IMR-90 (cell line): Measurements from ENCODE around the gene ACADL. TPM values are rescaled to one million over a fixed set of nuclear protein-coding genes. Genes with fewer than 3 reads are reported as not detected.
A peak's percentile ranks its signal among the peaks of the same experiment; 100 is the strongest.

Source experiments
- ATAC-seq: fragments of 200-7000 bp; cut with Tn5 transposase; 2 replicates; pipeline ENCODE4 v1.9.1; 2020; ENCODE audit warnings: low read depth, mild to moderate bottlenecking, moderate library complexity
- Bru-seq: library from RNA; stranded (reverse); fragments of 400-500 nt; gene quantifications from one replicate; lab custom pipeline; 2021; lab: Mats Ljungman, UMichigan
- BruChase-seq, 2 experiments: library from RNA; stranded (reverse); fragments of 400-500 nt; gene quantifications; one replicate each; lab custom pipeline; 2021; lab: Mats Ljungman, UMichigan
- BruUV-seq: library from RNA; stranded (reverse); fragments of 400-500 nt; replicated peaks from 2 replicates; lab custom pipeline; 2021; lab: Mats Ljungman, UMichigan
- CTCF ChIA-PET: fragments of 300-600 bp; formaldehyde crosslinking; extraction: SDS; loops from one replicate; lab custom pipeline; 2021; ENCODE audit warnings: antibody characterized with exemption; lab: Yijun Ruan, JAX
- POLR2A ChIA-PET: fragments of 300-600 bp; sonication (Branson Sonifier 250); formaldehyde crosslinking; loops from one replicate; lab custom pipeline; 2022; ENCODE audit warnings: antibody characterized with exemption; ENCODE audit not compliant: unreplicated experiment; lab: Charles Lee
- DNase-seq: peaks from one replicate; pipeline ENCODE4 v3.0.0; 2013
- H2AFZ ChIP-seq: replicated peaks from 2 replicates; pipeline ENCODE3; 2013; ENCODE audit warnings: low read length, mild to moderate bottlenecking; ENCODE audit not compliant: poor library complexity
- H2AK5ac ChIP-seq: 2 replicates; pipeline ENCODE4 v1.6.1; 2013; ENCODE audit warnings: low read depth, low read length, inconsistent platforms
- H2AK9ac ChIP-seq: replicated peaks from 2 replicates; pipeline ENCODE3; 2013; ENCODE audit warnings: mild to moderate bottlenecking, low read depth, low read length, moderate library complexity; ENCODE audit not compliant: poor library complexity
- H2BK120ac ChIP-seq: 2 replicates; pipeline ENCODE4 v1.6.1; 2013; ENCODE audit warnings: low read depth, low read length, inconsistent platforms
- H2BK15ac ChIP-seq: 3 replicates; pipeline ENCODE4 v1.6.1; 2013; ENCODE audit warnings: low read depth, low read length, inconsistent platforms
- H2BK20ac ChIP-seq: 2 replicates; pipeline ENCODE4 v1.6.1; 2013; ENCODE audit warnings: low read depth, mild to moderate bottlenecking, inconsistent platforms, low read length, moderate library complexity
- H2BK5ac ChIP-seq: 2 replicates; pipeline ENCODE4 v1.6.1; 2013; ENCODE audit warnings: mild to moderate bottlenecking, low read depth, low read length, inconsistent platforms; ENCODE audit not compliant: poor library complexity, severe bottlenecking
- H3K14ac ChIP-seq: replicated peaks from 2 replicates; pipeline ENCODE4 v1.6.1; 2013; ENCODE audit warnings: low read depth, low read length, inconsistent platforms
- H3K18ac ChIP-seq: 2 replicates; pipeline ENCODE4 v1.6.1; 2013; ENCODE audit warnings: low read depth, low read length, control low read depth
- H3K23ac ChIP-seq: 2 replicates; pipeline ENCODE4 v1.6.1; 2013; ENCODE audit warnings: low read depth, low read length, inconsistent platforms
- H3K27ac ChIP-seq: 2 replicates; pipeline ENCODE4 v1.5.1; 2013; ENCODE audit warnings: mild to moderate bottlenecking, control low read depth, low read length; ENCODE audit not compliant: insufficient read depth
- H3K27me3 ChIP-seq: 2 replicates; pipeline ENCODE4 v1.6.1; 2013; ENCODE audit warnings: low read length; ENCODE audit not compliant: control insufficient read depth, insufficient read depth
- H3K36me3 ChIP-seq: 2 replicates; pipeline ENCODE4 v1.6.1; 2013; ENCODE audit warnings: low read length, mixed read lengths; ENCODE audit not compliant: control insufficient read depth, insufficient read depth
- H3K4ac ChIP-seq: 2 replicates; pipeline ENCODE4 v1.6.1; 2013; ENCODE audit warnings: low read depth, low read length, inconsistent platforms
- H3K4me1 ChIP-seq: 2 replicates; pipeline ENCODE4 v1.6.1; 2013; ENCODE audit warnings: low read length, mixed read lengths; ENCODE audit not compliant: control insufficient read depth, insufficient read depth
- H3K4me2 ChIP-seq: 2 replicates; pipeline ENCODE4 v1.6.1; 2013; ENCODE audit warnings: low read depth, mild to moderate bottlenecking, control low read depth, low read length, moderate library complexity
- H3K4me3 ChIP-seq: 2 replicates; pipeline ENCODE4 v1.5.1; 2013; ENCODE audit warnings: low read depth, mild to moderate bottlenecking, control low read depth, low read length, moderate library complexity; ENCODE audit not compliant: insufficient read depth
- H3K56ac ChIP-seq: 2 replicates; pipeline ENCODE4 v1.6.1; 2013; ENCODE audit warnings: low read length, inconsistent platforms; ENCODE audit not compliant: insufficient read depth; ENCODE audit errors: extremely low read depth
- H3K79me1 ChIP-seq, 2 experiments: 2 replicates each; pipeline ENCODE4 v1.6.1; 2013; ENCODE audit warnings: low read length in 2 of 2, inconsistent platforms in 1 of 2, low read depth in 1 of 2
- H3K9ac ChIP-seq: 2 replicates; pipeline ENCODE4 v1.6.1; 2013; ENCODE audit warnings: low read depth, low read length, control low read depth
- H3K9me1 ChIP-seq: 2 replicates; pipeline ENCODE4 v1.6.1; 2013; ENCODE audit warnings: low read length, inconsistent platforms; ENCODE audit not compliant: insufficient read depth
- H3K9me3 ChIP-seq: 2 replicates; pipeline ENCODE4 v1.6.1; 2013; ENCODE audit warnings: low read length; ENCODE audit not compliant: control insufficient read depth, insufficient read depth
- H4K20me1 ChIP-seq: 2 replicates; pipeline ENCODE4 v1.6.1; 2013; ENCODE audit warnings: low read length, inconsistent platforms; ENCODE audit not compliant: insufficient read depth
- H4K5ac ChIP-seq: 2 replicates; pipeline ENCODE4 v1.6.1; 2013; ENCODE audit warnings: mild to moderate bottlenecking, low read depth, low read length, control low read depth
- H4K8ac ChIP-seq, 2 experiments: 2 replicates each; pipeline ENCODE4 v1.6.1; 2013; ENCODE audit warnings: low read depth in 2 of 2, low read length in 2 of 2, control low read depth in 1 of 2, inconsistent platforms in 1 of 2
- H4K91ac ChIP-seq: 2 replicates; pipeline ENCODE4 v1.6.1; 2013; ENCODE audit warnings: low read depth, low read length, inconsistent platforms; ENCODE audit not compliant: insufficient read depth
- CEBPB ChIP-seq: IDR thresholded peaks from 2 replicates; pipeline ENCODE4 v1.6.1; 2012; ENCODE audit warnings: low read depth, low read length, improper control_type of control experiment
- CTCF ChIP-seq: conservative IDR thresholded peaks from 2 replicates; pipeline ENCODE4 v1.5.1; 2012; ENCODE audit warnings: mild to moderate bottlenecking, low read depth, low read length, improper control_type of control experiment
- ELK1 ChIP-seq: fragments of 150-350 bp; IDR thresholded peaks from 2 replicates; pipeline ENCODE4 v1.6.1; 2016; ENCODE audit warnings: low read depth, mild to moderate bottlenecking, low read length, moderate library complexity, borderline replicate concordance
- FOS ChIP-seq: fragments of 150-350 bp; IDR thresholded peaks from 2 replicates; pipeline ENCODE4 v1.6.1; 2016; ENCODE audit warnings: low read depth, low read length
- MAZ ChIP-seq: IDR thresholded peaks from 2 replicates; pipeline ENCODE4 v1.6.1; 2012; ENCODE audit warnings: low read depth, mild to moderate bottlenecking, low read length, improper control_type of control experiment, moderate library complexity, borderline replicate concordance
- MXI1 ChIP-seq: IDR thresholded peaks from 2 replicates; pipeline ENCODE4 v1.6.1; 2012; ENCODE audit warnings: low read depth, mild to moderate bottlenecking, low read length, moderate library complexity, borderline replicate concordance
- NFE2L2 ChIP-seq: fragments of 150-350 bp; IDR thresholded peaks from 2 replicates; pipeline ENCODE4 v1.6.1; 2016; ENCODE audit warnings: low read depth, mild to moderate bottlenecking, low read length
- POLR2A ChIP-seq: IDR thresholded peaks from 2 replicates; pipeline ENCODE4 v1.6.1; 2012; ENCODE audit warnings: mild to moderate bottlenecking, low read depth, low read length
- RAD21 ChIP-seq: IDR thresholded peaks from 2 replicates; pipeline ENCODE4 v1.6.1; 2012; ENCODE audit warnings: low read length, improper control_type of control experiment
- RCOR1 ChIP-seq: IDR thresholded peaks from 2 replicates; pipeline ENCODE4 v1.6.1; 2012; ENCODE audit warnings: mild to moderate bottlenecking, low read length, improper control_type of control experiment; ENCODE audit not compliant: insufficient replicate concordance
- RFX5 ChIP-seq: IDR thresholded peaks from 2 replicates; pipeline ENCODE4 v1.8.0; 2012; ENCODE audit warnings: low read depth, mild to moderate bottlenecking, low read length, moderate library complexity
- SMC3 ChIP-seq: fragments of 150-350 bp; IDR thresholded peaks from 2 replicates; pipeline ENCODE4 v1.6.1; 2016; ENCODE audit warnings: low read depth, mild to moderate bottlenecking, antibody characterized with exemption, low read length, moderate library complexity
- USF2 ChIP-seq: fragments of 150-350 bp; IDR thresholded peaks from 2 replicates; pipeline ENCODE4 v1.6.1; 2017; ENCODE audit warnings: mild to moderate bottlenecking, antibody characterized with exemption, low read length, low read depth
- WGBS, 2 experiments: methylation state at CpG; one replicate each; pipeline versions ENCODE4 v1.1.5 to v1.1.7; 2013; ENCODE audit warnings: missing lambda C conversion rate in 2 of 2; ENCODE audit not compliant: insufficient read length in 1 of 2; ENCODE audit errors: extremely low coverage in 2 of 2; 5-methylcytosine and 5-hydroxymethylcytosine counted together
- dilution Hi-C: fragments of 300-500 bp; cut with HindIII; formaldehyde crosslinking; loops from one replicate; pipeline ENCODE4 v1.14.3; 2018; ENCODE audit warnings: low sequenced_read_pairs; ENCODE audit not compliant: unreplicated experiment
- in situ Hi-C: fragments of 300-500 bp; cut with MboI; formaldehyde crosslinking; loops from 3 replicates; pipeline ENCODE4 v1.14.3; 2019; ENCODE audit warnings: low sequenced_read_pairs, inconsistent platforms, mixed read lengths
- intact Hi-C: fragments of 100-400 bp; cut with micrococcal nuclease; formaldehyde crosslinking; loops from 2 replicates; pipeline ENCODE4 v1.10.0; 2022
- long read RNA-seq: library from polyadenylated mRNA; unstranded; transcript quantifications from one replicate; pipeline ENCODE4 v2.0.0, GENCODE V29; 2021; ENCODE audit not compliant: unreplicated experiment
- polyA plus RNA-seq, 3 experiments: library from polyadenylated mRNA; depleted of rRNA; stranded (reverse); fragments of >200 nt; gene quantifications; 2 replicates each; pipeline ENCODE4 v1.2.3, GENCODE V29; 2012; ENCODE audit warnings: low replicate concordance in 1 of 3
- total RNA-seq: library from RNA; depleted of rRNA; stranded (reverse); fragments of >200 nt; gene quantifications from 2 replicates; pipeline ENCODE4 v1.2.3, GENCODE V29; 2012; rRNA removed

Gene ACADL
- not detected in 2 replicates for total RNA-seq
- polyA plus RNA-seq (2012; rRNA removed): not detected in 2 replicates
- polyA plus RNA-seq (2012; cell fraction: cytosol; rRNA removed): not detected in 2 replicates
- polyA plus RNA-seq (2012; cell fraction: nucleus; rRNA removed; ENCODE audit: low replicate concordance): not detected in 2 replicates
- Bru-seq, nascent RNA: not detected
- percentile 5 among the genes with signal in this experiment for BruChase-seq, experiment 1, labeled RNA remaining after a 6-hour chase
- not detected for BruChase-seq, experiment 2, labeled RNA remaining after a 2-hour chase
- long read RNA-seq: 0 reads

GRCh38 chr2:210224941-210225672 lies at the start of gene ACADL:
TSS of gene ACADL (minus strand) at chr2:210225447. CDS start at chr2:210225263, 184 bp downstream.
- BruUV-seq: no TSS peak
- Histone ChIP-seq H4K5ac (no peak within 1 kb of the TSS), H4K8ac (no peak within 1 kb of the TSS), H3K27ac (no peak within 1 kb of the TSS), H3K14ac (no peak within 1 kb of the TSS), H4K91ac (no peak within 1 kb of the TSS), H2AK9ac (peak within 1 kb of the TSS; percentile 42), H3K9me1 (no peaks in the 10 kb centered on the region), H4K20me1 (no peaks in the 10 kb centered on the region), H3K9ac (no peak within 1 kb of the TSS; the same call in 1 of the 2 replicates), H3K4me1 (no peaks in the 10 kb centered on the region), H3K4me2 (peak within 1 kb of the TSS; percentile 67), H3K4ac (no peak within 1 kb of the TSS), H2BK15ac (no peak within 1 kb of the TSS), H3K27me3 (peaks cover 17% of the 10 kb centered on the region), H2AFZ (peak within 1 kb of the TSS; percentile 94), H3K9me3 (no peaks in the 10 kb centered on the region), H3K79me1 (no peaks in the 10 kb centered on the region), H3K4me3 (peak within 1 kb of the TSS; percentile 26), H2AK5ac (no peak within 1 kb of the TSS), H3K23ac (no peak within 1 kb of the TSS), H3K18ac (no peak within 1 kb of the TSS), H2BK20ac (no peak within 1 kb of the TSS), H3K36me3 (no peaks in the 10 kb centered on the region), H3K56ac (no peak within 1 kb of the TSS), H2BK120ac (no peak within 1 kb of the TSS), H2BK5ac (no peak within 1 kb of the TSS)
- 2% methylated on average over 13 of the region's 69 CpGs; no CpG with 5 or more reads in 1 of the 2 experiments for WGBS, 2 experiments
- dilution Hi-C loops: no loop called here
- ATAC-seq (peak; percentile 73), DNase-seq (no peak)
- ChIA-PET POLR2A (no interaction called here), CTCF (no interaction called here)
- in situ Hi-C loops: loop anchor here (25.0 kb wide), 1 partner anchor 888 kb away; no protein-coding TSS in a partner anchor
- intact Hi-C loops: no loop called here
- TF ChIP-seq SMC3: no peak
- TF ChIP-seq RAD21: no peak
- no peak for TF ChIP-seq ELK1
- no peak for TF ChIP-seq MXI1
- TF ChIP-seq USF2: no peak
- TF ChIP-seq CTCF: no peak
- TF ChIP-seq FOS: no peak
- TF ChIP-seq NFE2L2: no peak
- no peak for TF ChIP-seq MAZ
- no peak for TF ChIP-seq CEBPB
- TF ChIP-seq RFX5: no peak
- no peak for TF ChIP-seq RCOR1
- no peak for TF ChIP-seq POLR2A
